ENCODE results near the gene SYTL1. TPM values are rescaled to one million over a fixed set of nuclear protein-coding genes. Genes with fewer than 3 reads are reported as not detected.

The SYTL1 gene
- total RNA-seq, 2 experiments from 2014 or later: 81.7 to 117 TPM

DNA sequence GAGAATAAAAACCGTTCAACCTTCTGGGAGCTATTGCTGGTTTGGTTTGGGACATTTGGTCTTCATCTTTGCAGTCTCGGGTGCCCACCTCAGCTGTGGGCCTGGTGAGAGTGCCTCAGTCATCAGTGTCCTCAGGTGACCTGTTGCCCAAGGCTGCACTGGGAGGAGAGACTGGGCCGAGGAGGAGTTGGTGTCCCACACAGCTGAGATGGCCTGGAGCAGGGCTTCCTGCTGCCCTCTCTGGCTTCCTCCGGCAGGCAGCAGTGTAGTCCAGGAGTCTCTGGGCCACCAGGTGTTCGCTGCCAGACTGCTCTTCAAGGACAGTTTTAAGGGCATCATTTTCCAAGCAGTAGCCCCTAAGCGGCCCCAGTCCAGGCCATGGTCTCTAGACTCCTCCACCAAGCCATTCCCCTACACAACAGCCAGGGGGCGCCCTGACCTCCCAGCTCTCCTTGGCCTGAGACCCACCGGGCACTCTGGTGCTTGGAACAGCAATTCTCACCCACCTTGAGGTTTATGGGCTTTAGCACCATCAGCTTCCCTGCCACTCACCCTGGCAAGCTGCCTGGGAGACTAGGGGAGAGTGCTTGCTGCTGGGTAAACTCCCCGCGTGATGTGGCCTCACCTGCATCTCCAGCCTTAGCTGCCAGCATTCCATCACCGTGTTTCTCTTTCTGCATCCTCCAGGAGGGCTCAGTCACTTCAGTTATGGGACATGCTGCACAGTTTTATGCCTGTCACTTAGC is 9.1 kb upstream of the SYTL1 start:
- Histone ChIP-seq H3K9me3 (ENCODE audit: low read length) (no peaks in the 10 kb centered on the region), H2AFZ (ENCODE audit: low read length) (no peak overlapping the region), H3K27ac (ENCODE audit: low read depth, low read length, poor library complexity, severe bottlenecking) (no peak overlapping the region), H3K4me1 (ENCODE audit: insufficient read depth, low read length, poor library complexity, severe bottlenecking) (peaks cover 14% of the 10 kb centered on the region), H3K9me2 (ENCODE audit: insufficient read depth, low read length) (no peaks in the 10 kb centered on the region), H3K36me3 (ENCODE audit: insufficient read depth, low read length) (peaks cover 85% of the 10 kb centered on the region), H3K79me2 (ENCODE audit: insufficient read depth, low read depth, low read length) (peaks cover 25% of the 10 kb centered on the region), H4K20me1 (ENCODE audit: insufficient read depth, low read length) (0 out of 2 replicates have a peak, but pooled peaks cover 6% of the 10 kb centered on the region), H3K4me2 (ENCODE audit: low read length) (no peak overlapping the region), H3K4me3 (ENCODE audit: low read depth, low read length, poor library complexity, severe bottlenecking) (no peak overlapping the region)
- CTCF ChIA-PET (ENCODE audit: unreplicated experiment): interaction anchor here (0.8 to 1.6 kb wide), 3 partner anchors 12 to 60 kb away, joined by 3 to 4 read pairs (median 3); no protein-coding TSS in a partner anchor
- intact Hi-C loops (cut with micrococcal nuclease; ENCODE audit: unreplicated experiment): no loop called here
- DNase-seq (ENCODE audit: low spot score): peak; percentile 54
- POLR2A ChIA-PET: interaction anchor here (1.4 kb wide), 1 partner anchor 10 kb away, joined by 5 read pairs; no protein-coding TSS in a partner anchor
- no TSS peak for BruUV-seq (replicated peaks)
- TF ChIP-seq, protein P1, sequence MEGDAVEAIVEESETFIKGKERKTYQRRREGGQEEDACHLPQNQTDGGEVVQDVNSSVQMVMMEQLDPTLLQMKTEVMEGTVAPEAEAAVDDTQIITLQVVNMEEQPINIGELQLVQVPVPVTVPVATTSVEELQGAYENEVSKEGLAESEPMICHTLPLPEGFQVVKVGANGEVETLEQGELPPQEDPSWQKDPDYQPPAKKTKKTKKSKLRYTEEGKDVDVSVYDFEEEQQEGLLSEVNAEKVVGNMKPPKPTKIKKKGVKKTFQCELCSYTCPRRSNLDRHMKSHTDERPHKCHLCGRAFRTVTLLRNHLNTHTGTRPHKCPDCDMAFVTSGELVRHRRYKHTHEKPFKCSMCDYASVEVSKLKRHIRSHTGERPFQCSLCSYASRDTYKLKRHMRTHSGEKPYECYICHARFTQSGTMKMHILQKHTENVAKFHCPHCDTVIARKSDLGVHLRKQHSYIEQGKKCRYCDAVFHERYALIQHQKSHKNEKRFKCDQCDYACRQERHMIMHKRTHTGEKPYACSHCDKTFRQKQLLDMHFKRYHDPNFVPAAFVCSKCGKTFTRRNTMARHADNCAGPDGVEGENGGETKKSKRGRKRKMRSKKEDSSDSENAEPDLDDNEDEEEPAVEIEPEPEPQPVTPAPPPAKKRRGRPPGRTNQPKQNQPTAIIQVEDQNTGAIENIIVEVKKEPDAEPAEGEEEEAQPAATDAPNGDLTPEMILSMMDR (conservative IDR thresholded peaks at IDR 0.05; ENCODE audit: low read length): peak; percentile 91
- TF ChIP-seq EZH2phosphoT487 (IDR thresholded peaks at IDR 0.05; ENCODE audit: borderline replicate concordance, low read depth, low read length): no peak

- H3K27ac ChIP-seq (ENCODE audit: low read depth, low read length, poor library complexity, severe bottlenecking): no peak overlapping the region
- no peak overlapping the region for H3K4me3 ChIP-seq (ENCODE audit: low read depth, low read length, poor library complexity, severe bottlenecking)
- no peaks in the 10 kb centered on the region for H3K9me2 ChIP-seq (ENCODE audit: insufficient read depth, low read length)
- H3K4me1 ChIP-seq (ENCODE audit: insufficient read depth, low read length, poor library complexity, severe bottlenecking): peaks cover 6% of the 10 kb centered on the region
- no peak overlapping the region for H2AFZ ChIP-seq (ENCODE audit: low read length)
- H4K20me1 ChIP-seq (ENCODE audit: insufficient read depth, low read length): 0 out of 2 replicates have a peak, but pooled peaks cover under 1% of the 10 kb centered on the region
- H3K9me3 ChIP-seq (ENCODE audit: low read length): no peaks in the 10 kb centered on the region
- H3K79me2 ChIP-seq (ENCODE audit: insufficient read depth, low read depth, low read length): peaks cover 14% of the 10 kb centered on the region
- DNase-seq (ENCODE audit: low spot score): no peak
- intact Hi-C loops (cut with micrococcal nuclease; ENCODE audit: unreplicated experiment): no loop called here
- TF ChIP-seq EZH2phosphoT487 (IDR thresholded peaks at IDR 0.05; ENCODE audit: borderline replicate concordance, low read depth, low read length): no peak
- TF ChIP-seq, protein P1 (conservative IDR thresholded peaks at IDR 0.05; ENCODE audit: low read length): no peak
- H3K4me2 ChIP-seq (ENCODE audit: low read length): no peak overlapping the region
- H3K36me3 ChIP-seq (ENCODE audit: insufficient read depth, low read length): peaks cover 75% of the 10 kb centered on the region
- POLR2A ChIA-PET: interaction anchor here (0.6 kb wide), 1 partner anchor 32 kb away, joined by 4 read pairs; no protein-coding TSS in a partner anchor
- no TSS peak for BruUV-seq (replicated peaks)
- CTCF ChIA-PET (ENCODE audit: unreplicated experiment): interaction anchor here (1.3 kb wide), 1 partner anchor 32 kb away, joined by 3 read pairs; no protein-coding TSS in a partner anchor
Observed at GRCh38 chr1:27333717-27334279, 8.0 kb upstream of the SYTL1 start.

Data from OCI-LY7 (cell line).